ENCODE results near the gene FGF10.

The FGF10 gene

GRCh38 chr5:44345871-44346270 is 43.3 kb downstream of the FGF10 start:
- DNase-seq, result no peak

GRCh38 chr5:44336708-44337107 is 52.5 kb downstream of the FGF10 start:
- DNase-seq, result no peak

GRCh38 chr5:44334622-44335021 is 54.6 kb downstream of the FGF10 start:
- DNase-seq, result no peak

GRCh38 chr5:44332285-44332971 is 56.8 kb downstream of the FGF10 start:
- DNase-seq, result peak; percentile 26

- DNase-seq, result no peak
These were observed 57.7 kb downstream of the FGF10 start for GRCh38 chr5:44331471-44332050.

- DNase-seq, result no peak
These were observed 59.5 kb downstream of the FGF10 start for GRCh38 chr5:44329716-44330115.

GRCh38 chr5:44321144-44321725 is 68.0 kb downstream of the FGF10 start:
- DNase-seq, result no peak

- no peak for DNase-seq
These were observed 69.0 kb downstream of the FGF10 start for GRCh38 chr5:44320188-44320587.

GRCh38 chr5:44318883-44319282 is 70.3 kb downstream of the FGF10 start:
- DNase-seq, result no peak

GRCh38 chr5:44312374-44312773 is 76.8 kb downstream of the FGF10 start:
- no peak for DNase-seq

GRCh38 chr5:44300551-44300950 is 88.7 kb downstream of the FGF10 start:
- DNase-seq, result no peak

- DNase-seq, result no peak
These were observed 89.8 kb downstream of the FGF10 start for GRCh38 chr5:44299394-44299793.

- no peak for DNase-seq
These were observed 94.7 kb downstream of the FGF10 start for GRCh38 chr5:44294516-44294915.

GRCh38 chr5:44292736-44293135 is 96.5 kb downstream of the FGF10 start:
- DNase-seq, result no peak

GRCh38 chr5:44278469-44278868 is 110.8 kb downstream of the FGF10 start:
- DNase-seq, result no peak

GRCh38 chr5:44275908-44276307 is 113.3 kb downstream of the FGF10 start:
- DNase-seq, result no peak

GRCh38 chr5:44275329-44275728 is 113.9 kb downstream of the FGF10 start:
- DNase-seq, result no peak

GRCh38 chr5:44267909-44268308 is 121.3 kb downstream of the FGF10 start:
- DNase-seq, result no peak

GRCh38 chr5:44266882-44267576 is 122.2 kb downstream of the FGF10 start:
- DNase-seq, result no peak

GRCh38 chr5:44265713-44266112 is 123.5 kb downstream of the FGF10 start:
- no peak for DNase-seq

- DNase-seq, result no peak
These were observed 128.4 kb downstream of the FGF10 start for GRCh38 chr5:44260793-44261192.

GRCh38 chr5:44257653-44258365 is 131.4 kb downstream of the FGF10 start:
- no peak for DNase-seq

- DNase-seq, result no peak
These were observed 132.0 kb downstream of the FGF10 start for GRCh38 chr5:44257221-44257620.

Data from retina (tissue), 1 donor.